Hepatocyte (in vitro differentiated cells): ENCODE results near the gene ADSS2.

Source experiments
- EZH2 ChIP-seq: fragments of 200-600 bp; sonication (generic); IDR thresholded peaks from 2 replicates; pipeline ENCODE4 v1.6.1; 2016; ENCODE audit warnings: antibody characterized with exemption, mild to moderate bottlenecking, borderline replicate concordance
- TF ChIP-seq, protein P1 (sequence below): fragments of 200-600 bp; sonication (generic); IDR thresholded peaks from 2 replicates; pipeline ENCODE4 v1.5.1; 2016; ENCODE audit warnings: antibody characterized with exemption, mild to moderate bottlenecking; ENCODE audit not compliant: poor library complexity

DNA sequence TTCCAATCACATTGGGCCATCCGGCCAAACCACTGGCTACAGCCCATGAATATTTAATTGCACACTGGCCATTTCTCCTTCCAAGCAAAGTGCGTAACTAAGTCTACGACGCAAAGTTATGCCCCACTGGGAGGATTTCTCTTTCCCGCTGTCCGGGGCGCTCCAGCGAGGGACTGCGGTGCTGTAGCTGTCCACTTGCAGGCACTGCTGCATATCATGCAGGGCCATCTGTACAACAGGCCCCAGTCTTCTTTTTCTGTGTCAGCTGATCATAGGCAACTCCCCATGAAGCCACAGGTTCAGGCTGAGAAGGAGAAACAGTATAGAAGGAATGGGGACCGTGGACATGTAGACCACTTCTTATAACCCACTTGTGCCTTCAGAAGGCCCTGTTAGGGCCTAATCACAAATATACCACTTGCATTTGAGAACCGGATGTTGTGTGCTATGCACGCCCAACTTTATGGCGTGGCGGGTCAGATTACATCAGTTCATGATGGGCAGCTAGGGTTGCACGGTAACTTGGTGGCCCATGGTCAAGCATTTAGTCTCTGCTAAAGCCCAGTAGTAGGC is 58.0 kb downstream of the ADSS2 start:
- TF ChIP-seq EZH2, result no peak
- TF ChIP-seq, protein P1, sequence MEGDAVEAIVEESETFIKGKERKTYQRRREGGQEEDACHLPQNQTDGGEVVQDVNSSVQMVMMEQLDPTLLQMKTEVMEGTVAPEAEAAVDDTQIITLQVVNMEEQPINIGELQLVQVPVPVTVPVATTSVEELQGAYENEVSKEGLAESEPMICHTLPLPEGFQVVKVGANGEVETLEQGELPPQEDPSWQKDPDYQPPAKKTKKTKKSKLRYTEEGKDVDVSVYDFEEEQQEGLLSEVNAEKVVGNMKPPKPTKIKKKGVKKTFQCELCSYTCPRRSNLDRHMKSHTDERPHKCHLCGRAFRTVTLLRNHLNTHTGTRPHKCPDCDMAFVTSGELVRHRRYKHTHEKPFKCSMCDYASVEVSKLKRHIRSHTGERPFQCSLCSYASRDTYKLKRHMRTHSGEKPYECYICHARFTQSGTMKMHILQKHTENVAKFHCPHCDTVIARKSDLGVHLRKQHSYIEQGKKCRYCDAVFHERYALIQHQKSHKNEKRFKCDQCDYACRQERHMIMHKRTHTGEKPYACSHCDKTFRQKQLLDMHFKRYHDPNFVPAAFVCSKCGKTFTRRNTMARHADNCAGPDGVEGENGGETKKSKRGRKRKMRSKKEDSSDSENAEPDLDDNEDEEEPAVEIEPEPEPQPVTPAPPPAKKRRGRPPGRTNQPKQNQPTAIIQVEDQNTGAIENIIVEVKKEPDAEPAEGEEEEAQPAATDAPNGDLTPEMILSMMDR, result no peak
